Suprapubic skin (tissue), 3 donors: ENCODE data around the gene FJX1.

Source experiments
- CTCF ChIP-seq, 2 donors: fragments of 200-600 bp in 1 of 2; fragments of 450-650 bp in 1 of 2; sonication (generic) in 1 of 2; IDR thresholded peaks; one replicate each; pipeline ENCODE4 v1.5.1; 2016 to 2019; ENCODE audit warnings: antibody characterized with exemption in 2 of 2, mild to moderate bottlenecking in 1 of 2, moderate library complexity in 1 of 2
- POLR2AphosphoS5 ChIP-seq, 3 donors: sonication (generic); formaldehyde crosslinking; IDR thresholded peaks; one replicate each; pipeline ENCODE4 v1.6.1; 2017; ENCODE audit warnings: antibody characterized with exemption in 3 of 3

DNA sequence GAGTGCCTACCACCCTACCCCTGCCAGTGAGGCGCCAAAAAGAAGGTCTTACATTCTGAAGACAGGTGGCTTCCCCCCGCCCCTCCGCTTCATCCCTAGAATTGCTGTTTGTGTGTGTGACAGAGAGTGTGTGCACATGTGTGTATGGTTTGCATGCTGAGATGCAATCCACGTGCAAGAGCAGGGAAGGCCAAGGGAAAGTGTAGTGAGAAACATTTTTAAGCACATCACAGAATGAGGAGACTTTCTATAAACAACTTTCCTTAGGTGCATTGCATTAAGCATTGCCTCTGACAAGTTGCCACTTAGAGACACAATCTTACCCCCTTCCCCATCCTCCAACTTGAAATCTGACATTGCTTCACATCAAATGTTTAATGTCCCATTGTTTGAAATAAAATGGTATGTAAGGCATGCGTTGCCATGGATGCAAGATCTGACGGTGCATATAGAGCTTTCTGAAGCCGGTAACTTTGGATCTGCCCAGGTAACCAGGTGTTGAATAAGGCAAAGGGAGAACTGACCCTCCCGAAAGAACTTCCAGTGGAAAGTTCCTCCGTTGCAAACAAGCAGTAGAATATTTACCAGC lies 21.4 kb downstream of the FJX1 start:
- TF ChIP-seq CTCF (IDR thresholded peaks at IDR 0.05) (no peak), POLR2AphosphoS5 (IDR thresholded peaks at IDR 0.05) (no peak)
